Amygdala (tissue), 56 donors: ENCODE measurements around the gene RNF224.
"Not testable (repeated sequence)": the region's sequence is repeated elsewhere in the genome, so short reads cannot be mapped to it uniquely, and the experiment has no call there.

Experiments used
- DNase-seq, 56 donors: peaks; one replicate each; lab custom pipeline; 2025; lab: John Stamatoyannopoulos, UW

Gene RNF224

DNA sequence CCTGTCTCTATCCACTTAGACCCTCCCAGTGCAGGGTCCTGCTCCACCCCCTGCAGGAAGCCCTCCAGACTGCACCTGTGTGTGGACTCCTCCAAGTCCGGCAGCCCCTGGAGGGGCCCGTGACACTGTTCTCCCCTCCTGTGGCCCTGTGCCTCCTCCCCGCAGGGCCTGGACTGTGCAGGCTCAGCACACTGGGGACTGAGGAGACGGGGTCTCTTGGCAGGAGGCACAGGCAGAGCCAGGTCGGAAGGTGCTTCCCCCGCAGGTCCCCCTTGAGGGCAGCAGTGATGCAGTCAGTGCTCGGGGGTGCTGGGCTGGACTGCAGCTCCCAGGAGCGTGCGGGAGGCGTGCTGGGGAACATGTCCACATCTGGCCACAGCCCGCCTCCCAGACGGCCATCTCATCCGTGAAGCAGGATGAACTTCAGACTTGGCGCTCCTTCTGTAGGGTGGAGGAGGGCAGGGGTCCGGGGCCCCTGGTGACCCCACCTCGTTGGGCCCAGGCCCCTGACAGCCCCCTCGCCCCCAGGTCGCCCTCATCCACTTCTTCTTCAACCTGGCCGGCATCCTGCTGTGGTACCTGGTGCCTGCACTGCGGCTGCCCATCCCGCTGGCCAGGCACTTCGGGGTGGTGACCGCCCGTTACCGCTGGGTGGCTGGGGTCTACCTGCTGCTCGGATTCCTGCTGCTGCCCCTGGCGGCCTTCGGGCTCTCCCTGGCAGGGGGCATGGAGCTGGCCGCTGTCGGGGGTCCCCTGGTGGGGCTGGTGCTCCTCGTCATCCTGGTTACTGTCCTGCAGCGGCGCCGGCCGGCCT is 8.3 kb downstream of the RNF224 start:
- no peak for DNase-seq

DNA sequence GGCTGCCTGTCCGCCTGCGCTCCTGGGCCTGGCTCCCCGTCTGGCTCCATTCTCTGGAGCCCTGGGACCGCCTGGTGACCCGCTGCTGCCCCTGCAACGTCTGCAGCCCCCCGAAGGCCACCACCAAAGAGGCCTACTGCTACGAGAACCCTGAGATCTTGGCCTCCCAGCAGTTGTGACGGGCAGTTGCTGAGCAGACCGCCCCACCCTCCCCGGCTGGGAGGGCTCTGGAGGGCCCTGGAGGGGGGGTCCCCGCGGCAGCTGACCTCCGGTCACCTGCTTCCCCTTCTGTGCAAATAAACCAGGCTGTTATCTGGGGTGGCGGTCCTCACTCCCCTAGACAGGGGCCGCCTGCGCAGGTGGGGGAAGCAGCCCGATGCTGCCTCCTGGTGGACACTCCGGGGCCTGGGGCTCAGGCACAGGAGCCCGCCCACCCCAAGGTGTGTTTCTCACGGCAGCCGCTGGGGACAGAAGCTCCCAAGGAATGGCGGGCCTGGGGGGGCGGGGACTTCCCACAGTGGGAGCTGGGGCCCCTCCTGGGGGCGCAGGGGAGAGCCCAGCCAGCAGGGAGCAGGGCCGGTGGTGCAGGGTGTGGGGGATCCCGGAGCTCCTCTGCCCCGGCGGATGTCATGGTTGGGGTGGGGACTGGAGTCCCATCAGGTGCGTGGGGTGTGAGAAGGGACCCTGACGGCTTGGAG is 9.1 kb downstream of the RNF224 start:
- peak in 51 of 56 donors; percentile 26 to 86 (median 61) for DNase-seq

DNA sequence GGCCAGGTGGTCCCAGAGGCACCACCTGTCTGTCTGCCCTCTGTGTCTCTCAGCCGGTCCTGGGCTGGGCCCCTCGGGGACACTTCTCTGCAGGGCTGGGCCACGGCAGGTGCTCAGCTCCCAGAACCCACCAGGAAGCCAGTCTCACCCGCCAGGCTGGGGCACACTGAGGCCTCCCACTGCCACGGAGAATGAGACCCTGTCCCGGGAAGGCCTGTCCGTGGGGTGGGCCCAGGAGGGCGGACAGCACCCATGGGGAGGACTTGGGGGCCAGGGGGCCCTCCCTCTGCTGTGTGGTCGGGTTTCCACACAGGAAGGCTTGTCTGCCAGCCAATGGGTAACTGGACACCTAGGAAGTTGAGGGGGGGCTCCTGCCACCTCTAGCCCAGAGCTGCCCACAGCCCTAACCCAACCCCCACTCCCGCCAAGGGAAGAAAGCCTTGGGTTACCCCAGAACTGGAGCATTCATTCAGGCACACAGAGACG is 9.7 kb downstream of the RNF224 start:
- DNase-seq, result peak in 1 of 56 donors; percentile 36

DNA sequence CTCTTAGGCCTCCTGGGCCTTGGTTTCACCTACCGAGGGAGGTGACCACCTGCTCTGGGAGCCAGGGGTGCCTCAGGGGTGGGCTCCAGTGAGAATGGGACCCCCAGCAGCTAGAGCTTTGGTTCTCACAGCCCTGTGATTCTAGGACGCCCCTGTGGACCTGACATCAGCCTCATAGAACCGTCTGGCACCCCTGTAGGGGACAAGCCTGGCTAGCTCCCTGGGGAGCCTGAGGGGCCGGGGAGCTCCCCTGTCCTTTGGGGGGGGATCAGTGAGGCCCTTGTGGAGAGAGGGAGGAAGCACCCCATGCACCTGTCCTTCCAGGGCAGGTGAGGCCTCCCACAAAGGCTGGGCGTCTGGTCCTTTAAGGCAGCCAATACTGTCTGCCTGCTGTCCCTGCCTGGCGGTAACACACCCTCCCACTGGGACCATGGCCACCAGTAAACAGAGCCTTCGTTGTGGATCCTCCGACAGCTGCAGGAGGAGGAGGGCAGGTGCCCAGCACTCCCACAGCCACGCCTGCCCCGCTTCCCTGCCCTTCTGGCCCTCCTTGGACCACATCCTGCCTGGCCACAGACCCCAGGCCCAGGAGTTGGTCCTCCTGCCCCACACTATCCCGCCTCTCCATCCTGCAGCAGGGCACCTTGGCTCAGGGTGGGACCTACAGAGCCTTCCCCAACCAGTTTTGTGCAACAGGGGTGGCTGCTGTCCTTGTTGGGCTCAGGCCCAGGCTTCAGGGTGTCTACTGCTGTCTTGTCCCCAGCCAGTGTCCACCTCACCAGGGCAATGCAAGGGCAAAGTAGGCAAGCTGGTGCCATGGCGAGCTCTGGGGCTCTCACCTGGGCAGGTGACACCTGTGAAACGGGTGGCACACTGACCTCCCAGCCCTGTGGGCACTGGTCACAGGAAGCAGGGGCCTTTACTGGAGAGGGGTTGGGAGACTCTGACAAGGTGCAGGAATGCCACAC is 10.7 kb downstream of the RNF224 start:
- peak in 47 of 56 donors; percentile 14 to 90 (median 56) for DNase-seq

DNA sequence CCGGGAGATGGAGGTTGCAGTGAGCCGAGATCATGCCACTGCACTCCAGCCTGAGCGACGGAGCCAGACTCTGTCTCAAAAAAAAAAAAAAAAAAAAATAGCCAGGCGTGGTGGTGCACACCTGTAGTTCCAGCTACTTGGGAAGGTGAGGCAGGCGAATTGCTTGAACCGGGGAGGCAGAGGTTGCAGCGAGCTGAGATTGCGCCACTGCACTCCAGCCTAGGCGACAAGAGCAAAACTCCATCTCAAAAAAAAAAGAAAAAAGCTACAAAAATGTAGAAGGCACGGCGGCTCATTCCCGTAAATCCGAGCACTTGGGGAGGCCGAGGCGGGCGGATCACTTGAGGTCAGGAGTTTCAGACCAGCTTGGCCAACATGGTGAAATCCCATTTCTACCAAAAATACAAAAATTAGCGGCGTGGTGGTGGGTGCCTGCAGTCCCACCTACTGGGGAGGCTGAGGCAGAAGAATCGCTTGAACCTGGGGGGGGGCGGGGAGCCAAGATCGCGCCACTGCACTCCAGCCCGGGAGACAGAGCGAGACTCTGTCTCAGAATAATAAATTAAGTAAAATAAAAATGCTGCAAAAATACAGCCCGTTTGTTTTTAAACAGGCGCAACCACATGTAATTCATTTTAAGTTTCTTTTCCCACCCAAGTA is 12.4 kb downstream of the RNF224 start:
- DNase-seq, result not testable (repeated sequence)

DNA sequence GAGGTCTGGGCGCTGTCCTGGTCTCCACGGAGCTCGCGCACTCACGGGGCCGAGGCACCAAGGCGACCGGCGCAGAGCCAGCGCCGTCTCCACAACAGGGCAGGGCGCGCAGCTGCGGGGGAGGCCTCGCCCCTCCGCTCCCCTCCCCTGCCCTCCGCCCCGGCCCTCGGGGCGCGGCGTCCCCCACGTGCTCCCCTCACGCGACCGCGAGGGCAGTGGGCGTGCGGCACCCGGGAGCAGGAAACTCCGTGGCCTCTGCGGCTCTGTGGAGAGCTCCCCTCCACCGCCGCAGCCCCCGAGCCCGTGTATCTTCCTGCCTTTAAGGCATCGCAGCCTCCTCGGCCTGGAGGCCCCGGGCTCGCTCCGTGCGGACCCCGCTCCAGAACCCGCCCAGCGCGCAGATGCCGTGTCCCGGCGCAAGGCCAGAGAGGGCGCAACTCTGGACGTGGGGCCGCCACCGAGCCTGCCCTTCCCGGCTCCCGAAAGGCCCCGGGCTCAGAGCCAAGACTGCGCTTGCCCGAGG is 13.1 kb downstream of the RNF224 start:
- peak in 50 of 56 donors; percentile 24 to 88 (median 72) for DNase-seq

DNA sequence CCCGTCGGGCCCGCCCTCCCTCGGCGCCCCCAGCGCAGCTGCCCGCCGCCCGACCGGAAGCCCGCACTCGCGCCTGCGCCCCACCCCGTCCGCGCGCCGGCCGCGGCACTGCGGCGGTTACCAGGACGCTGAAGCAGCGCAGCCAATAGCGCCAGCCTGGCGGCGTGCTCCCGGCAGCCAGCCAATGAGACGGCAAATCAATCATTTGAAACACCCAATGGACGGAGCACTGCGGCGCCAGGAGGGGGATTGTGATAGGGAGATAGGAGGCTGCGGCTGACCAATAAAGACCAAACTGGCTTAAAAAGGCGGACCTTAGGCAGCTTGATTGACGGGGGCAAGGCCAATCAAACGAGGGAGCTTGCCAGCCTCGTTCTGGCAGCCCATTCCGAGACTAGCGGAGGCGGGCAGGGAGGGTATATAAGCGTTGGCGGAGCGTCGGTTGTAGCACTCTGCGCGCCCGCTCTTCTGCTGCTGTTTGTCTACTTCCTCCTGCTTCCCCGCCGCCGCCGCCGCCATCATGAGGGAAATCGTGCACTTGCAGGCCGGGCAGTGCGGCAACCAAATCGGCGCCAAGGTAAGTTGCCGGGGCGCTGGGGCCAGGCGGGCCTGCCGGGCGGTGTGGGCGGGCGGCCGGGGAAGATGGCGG is 13.7 kb downstream of the RNF224 start, which contains the start of gene TUBB4B:
Gene TUBB4B, plus strand, starts transcription at position 447 of the 649 bp plus-strand sequence. Its CDS starts 74 bp downstream, at position 521.
- DNase-seq, result peak; percentile 81 to 100 (median 99)

DNA sequence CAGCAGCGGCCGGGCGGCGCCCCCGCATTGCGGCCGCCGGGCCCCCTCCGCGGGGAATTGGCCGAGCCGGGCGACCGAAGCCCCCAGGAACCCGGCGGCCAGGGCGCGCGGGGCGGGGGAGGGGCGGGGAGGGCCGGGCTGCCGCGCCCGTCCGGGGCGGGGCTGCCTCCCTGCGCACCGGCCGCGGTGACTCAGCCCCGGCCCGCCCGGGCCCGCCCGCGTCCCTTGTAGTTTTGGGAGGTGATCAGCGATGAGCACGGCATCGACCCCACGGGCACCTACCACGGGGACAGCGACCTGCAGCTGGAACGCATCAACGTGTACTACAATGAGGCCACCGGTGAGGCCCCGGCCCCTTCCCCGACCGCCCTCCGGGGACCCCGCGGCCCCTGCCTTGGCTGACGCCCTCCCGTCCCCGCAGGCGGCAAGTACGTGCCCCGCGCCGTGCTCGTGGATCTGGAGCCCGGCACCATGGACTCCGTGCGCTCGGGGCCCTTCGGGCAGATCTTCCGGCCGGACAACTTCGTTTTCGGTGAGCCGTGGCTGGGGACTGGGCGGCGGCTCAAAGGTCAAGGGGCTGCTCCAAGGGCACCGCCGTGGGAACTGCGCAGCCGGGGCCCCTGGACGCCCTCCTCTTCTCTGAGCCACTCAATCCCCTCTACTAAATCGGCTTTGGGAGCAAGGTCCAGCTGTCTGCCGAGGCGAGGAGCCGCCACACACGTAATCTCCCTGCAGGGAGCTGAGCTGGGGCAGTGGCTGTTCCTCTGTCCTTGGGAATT is 14.4 kb downstream of the RNF224 start:
- DNase-seq, result peak in 9 of 56 donors; percentile 32 to 74 (median 52)

DNA sequence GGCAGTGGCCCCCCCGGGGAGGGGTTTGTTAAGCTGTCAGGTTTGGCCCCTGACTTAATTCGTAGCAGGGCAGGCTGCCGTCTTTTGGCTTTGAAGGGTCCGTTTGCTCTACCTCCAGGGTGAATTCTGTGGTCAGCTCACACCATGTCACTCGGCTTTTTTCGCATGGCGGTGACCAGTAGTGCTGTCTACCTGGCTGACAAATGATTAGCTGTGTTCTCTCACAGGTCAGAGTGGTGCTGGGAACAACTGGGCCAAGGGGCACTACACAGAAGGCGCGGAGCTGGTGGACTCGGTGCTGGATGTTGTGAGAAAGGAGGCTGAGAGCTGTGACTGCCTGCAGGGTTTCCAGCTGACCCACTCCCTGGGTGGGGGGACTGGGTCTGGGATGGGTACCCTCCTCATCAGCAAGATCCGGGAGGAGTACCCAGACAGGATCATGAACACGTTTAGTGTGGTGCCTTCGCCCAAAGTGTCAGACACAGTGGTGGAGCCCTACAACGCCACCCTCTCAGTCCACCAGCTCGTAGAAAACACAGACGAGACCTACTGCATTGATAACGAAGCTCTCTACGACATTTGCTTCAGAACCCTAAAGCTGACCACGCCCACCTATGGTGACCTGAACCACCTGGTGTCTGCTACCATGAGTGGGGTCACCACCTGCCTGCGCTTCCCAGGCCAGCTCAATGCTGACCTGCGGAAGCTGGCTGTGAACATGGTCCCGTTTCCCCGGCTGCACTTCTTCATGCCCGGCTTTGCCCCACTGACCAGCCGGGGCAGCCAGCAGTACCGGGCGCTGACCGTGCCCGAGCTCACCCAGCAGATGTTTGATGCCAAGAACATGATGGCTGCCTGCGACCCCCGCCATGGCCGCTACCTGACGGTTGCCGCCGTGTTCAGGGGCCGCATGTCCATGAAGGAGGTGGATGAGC is 15.2 kb downstream of the RNF224 start:
- no peak for DNase-seq

DNA sequence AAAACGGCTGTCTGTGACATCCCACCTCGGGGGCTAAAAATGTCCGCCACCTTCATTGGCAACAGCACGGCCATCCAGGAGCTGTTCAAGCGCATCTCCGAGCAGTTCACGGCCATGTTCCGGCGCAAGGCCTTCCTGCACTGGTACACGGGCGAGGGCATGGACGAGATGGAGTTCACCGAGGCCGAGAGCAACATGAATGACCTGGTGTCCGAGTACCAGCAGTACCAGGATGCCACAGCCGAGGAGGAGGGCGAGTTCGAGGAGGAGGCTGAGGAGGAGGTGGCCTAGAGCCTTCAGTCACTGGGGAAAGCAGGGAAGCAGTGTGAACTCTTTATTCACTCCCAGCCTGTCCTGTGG is 15.9 kb downstream of the RNF224 start:
- DNase-seq, result not testable (repeated sequence)

DNA sequence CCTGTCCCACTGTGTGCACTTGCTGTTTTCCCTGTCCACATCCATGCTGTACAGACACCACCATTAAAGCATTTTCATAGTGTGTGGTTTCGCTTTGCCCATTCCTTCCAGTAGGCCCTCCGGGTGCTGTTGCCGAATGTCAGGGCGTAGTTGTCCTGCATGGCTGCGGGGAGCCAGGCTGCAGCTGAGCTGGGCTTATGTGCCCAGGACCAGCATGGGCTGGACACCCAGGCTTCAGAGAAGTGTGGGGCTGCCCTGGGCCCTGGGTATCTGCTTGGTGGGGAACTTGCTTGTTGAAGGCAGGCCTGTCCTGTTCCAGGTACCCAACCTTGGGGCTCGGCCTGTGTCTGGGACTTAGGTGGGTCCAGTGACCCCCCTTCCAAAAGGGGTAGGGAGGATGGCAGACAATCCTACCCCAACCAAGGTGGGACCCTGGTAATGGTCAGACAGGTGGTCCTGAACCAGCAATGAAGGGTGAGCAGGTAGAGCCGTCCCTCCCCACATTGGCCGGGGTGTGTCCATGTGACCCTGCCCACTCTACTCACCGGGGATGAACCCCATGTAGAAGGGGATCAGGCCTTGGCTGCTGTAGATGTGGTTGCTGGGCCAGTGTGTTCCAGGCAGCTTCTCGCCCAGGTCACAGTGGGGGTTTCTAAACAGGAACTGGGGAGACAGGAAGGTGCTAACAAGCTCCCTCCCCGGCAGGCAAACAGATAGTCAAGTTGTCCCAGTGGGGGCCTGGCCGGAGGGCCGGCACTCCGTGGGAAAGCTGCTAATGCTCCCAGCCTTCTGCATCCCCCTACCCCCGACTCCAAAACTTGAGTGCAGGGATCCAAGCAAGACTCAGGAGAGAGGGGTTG is 16.6 kb downstream of the RNF224 start:
- no peak for DNase-seq

DNA sequence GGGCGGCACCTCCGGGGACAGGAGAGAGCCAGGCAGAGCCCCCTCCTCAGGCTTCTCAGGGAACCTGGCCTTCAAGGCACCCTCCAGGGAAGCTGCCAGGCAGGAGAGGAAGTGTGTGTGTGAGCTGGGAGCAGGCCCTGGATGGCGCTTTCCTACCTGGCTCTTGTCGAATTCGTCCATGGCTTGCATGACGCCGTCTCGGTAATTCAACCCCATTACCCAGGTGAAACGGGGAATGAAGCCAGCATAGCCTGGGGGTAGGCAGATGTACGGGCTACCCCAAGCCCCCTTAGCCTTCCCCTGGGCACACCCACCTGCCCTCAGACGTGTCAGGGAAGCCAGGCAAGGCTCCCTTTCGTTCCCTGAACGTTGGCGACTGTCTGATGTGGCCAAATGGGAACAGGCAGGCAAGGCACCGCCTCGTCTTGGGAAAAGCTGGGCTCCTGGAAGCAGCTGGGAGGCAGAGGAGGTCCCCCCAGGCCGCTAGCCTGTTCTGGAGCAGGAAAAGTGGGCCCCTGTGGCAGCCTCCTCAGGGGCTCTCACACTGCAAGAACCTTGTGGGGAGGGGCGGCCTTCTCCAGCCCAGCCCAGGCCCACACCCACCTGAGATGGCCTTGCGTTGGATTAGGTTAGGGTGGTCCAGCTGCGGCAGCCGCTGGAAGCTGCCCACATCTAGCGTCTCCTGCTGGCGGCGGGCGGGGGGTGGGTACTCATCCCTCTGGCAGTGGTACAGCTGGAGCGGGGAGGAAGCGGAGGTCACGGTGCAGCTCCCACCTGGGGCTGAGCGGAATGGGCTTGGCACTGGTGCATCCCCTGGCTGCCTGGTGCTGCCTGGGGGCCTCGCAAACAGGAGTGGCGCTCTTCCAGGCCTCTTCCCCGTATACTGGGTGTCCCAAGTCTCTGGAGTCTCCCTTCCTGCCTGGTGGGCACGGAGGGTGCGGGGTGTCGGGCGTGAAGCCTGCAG is 17.5 kb downstream of the RNF224 start:
- DNase-seq, result no peak

DNA sequence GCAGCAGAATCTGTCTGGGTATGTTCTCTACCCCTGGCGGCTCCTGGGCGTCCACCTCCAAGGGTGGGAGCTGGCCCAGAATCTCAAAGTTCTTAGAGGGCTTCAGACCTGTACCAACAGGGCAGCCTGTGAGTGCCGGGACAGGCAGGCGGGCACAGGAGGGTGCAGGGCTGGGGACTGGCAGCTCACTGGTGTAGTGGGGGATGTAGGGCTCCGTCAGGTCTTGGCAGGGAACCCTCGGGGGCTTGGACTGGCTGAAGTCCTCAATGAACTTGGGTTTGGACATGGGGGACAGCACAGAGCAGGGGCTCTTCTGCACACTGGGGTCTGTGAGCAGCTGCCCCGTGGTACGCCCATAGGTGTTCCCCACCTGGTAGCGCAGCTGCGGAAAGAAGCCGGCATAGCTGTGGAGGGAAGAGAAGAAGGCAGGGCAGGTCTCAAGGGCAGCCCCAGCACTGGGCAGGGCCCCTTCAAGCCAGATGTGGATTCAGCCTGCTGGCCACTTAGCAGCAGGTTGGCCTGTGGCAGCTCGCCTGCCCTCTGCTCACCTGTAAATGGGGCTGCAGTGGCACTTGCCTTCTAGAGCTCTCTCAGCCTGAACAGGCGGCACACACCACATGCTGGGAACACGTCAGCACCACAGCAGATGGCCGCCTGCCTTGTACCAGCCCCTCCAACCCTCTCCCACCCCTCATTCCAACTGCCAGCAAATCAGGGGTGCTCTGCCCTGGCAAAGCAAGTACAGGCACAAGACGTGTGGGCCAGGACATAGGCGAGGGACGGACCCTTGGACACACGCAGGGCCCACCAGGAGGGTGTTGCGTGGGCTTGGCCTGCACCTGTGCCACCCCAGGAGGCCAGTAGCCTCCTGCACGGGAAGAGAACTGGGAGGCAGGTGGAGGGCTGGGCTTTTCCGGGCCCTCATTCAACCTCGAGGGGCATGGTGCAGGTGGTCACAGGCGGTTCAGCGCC is 18.4 kb downstream of the RNF224 start:
- no peak for DNase-seq
